Measurements from ENCODE around the gene VPS8. TPM values are rescaled to one million over a fixed set of nuclear protein-coding genes. Genes with fewer than 3 reads are reported as not detected.

The VPS8 gene
- total RNA-seq, 2 donors from 2014 or later = 39.2 to 52.7 TPM

DNA sequence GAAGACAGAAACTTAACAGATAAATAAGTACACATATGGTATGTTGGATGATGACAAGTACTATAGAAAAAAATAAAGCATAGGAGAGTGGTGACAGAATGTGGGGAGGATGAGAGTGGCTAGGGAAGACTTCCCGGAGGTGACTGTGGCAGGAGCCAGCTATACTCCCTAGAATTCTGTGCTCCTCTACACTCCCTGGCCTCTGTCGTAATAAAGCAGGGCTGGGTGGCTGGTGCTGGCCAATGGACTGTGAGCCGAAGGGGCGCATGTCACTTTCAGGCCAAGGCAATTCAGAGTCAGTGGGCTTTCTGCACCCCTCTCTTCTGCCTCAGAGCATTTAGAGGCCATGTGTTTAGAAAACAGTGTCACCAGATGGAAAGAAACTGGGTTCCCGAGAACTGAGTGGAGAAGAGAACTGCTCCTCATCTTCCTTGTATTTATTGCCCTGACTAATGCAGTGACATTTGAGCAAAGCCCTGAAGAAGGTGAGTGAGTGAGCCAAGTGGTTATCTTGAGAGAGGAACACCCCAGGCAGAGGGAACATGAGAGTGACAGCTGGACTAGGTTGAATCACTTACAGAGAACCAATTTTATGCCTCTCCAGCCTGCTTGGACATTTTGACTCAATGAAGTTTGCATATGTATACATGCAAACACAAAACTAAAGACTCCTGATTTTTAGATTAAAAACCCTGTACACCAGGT, 5.2 kb upstream of the VPS8 start:
- DNase-seq = no peak
- Histone ChIP-seq H3K9me3 (no peaks in the 10 kb centered on the region), H3K27me3 (no peaks in the 10 kb centered on the region), H3K4me1 (peaks cover 4% of the 10 kb centered on the region), H3K36me3 (replicated peaks in 1 of 2; ENCODE audit: insufficient read depth in 1 of 2, low read depth in 2 of 2) (no peaks in the 10 kb centered on the region), H3K27ac (no peak overlapping the region), H3K4me3 (no peak overlapping the region)
- ATAC-seq = no peak
- 92 to 96% methylated on average over 5 of the region's 5 CpGs for WGBS, 2 donors
- intact Hi-C loops (cut with DNase I) = no loop called here
- TF ChIP-seq POLR2A (IDR thresholded peaks at IDR 0.05) (no peak), CTCF (IDR thresholded peaks at IDR 0.05) (no peak)

GRCh38 chr3:184807549-184807948, 4.4 kb upstream of the VPS8 start:
- Histone ChIP-seq H3K27ac (no peak overlapping the region), H3K4me1 (peaks cover 7% of the 10 kb centered on the region), H3K4me3 (no peak overlapping the region), H3K36me3 (replicated peaks in 1 of 2; ENCODE audit: insufficient read depth in 1 of 2, low read depth in 2 of 2) (no peaks in the 10 kb centered on the region), H3K27me3 (no peaks in the 10 kb centered on the region), H3K9me3 (no peaks in the 10 kb centered on the region)
- TF ChIP-seq CTCF (IDR thresholded peaks at IDR 0.05) = no peak
- TF ChIP-seq POLR2A (IDR thresholded peaks at IDR 0.05) = no peak
- DNase-seq = no peak
- ATAC-seq = no peak
- WGBS, 2 donors = 83 to 86% methylated on average over 3 of the region's 3 CpGs
- intact Hi-C loops (cut with DNase I) = no loop called here

GRCh38 chr3:184808021-184808420, 3.9 kb upstream of the VPS8 start:
- H3K9me3 ChIP-seq = no peaks in the 10 kb centered on the region
- ATAC-seq (no peak), DNase-seq (no peak)
- no peaks in the 10 kb centered on the region for H3K36me3 ChIP-seq (replicated peaks in 1 of 2; ENCODE audit: insufficient read depth in 1 of 2, low read depth in 2 of 2)
- no peak for TF ChIP-seq CTCF (IDR thresholded peaks at IDR 0.05)
- TF ChIP-seq POLR2A (IDR thresholded peaks at IDR 0.05) = no peak
- no peak overlapping the region for H3K4me3 ChIP-seq
- no peaks in the 10 kb centered on the region for H3K27me3 ChIP-seq
- 30 to 39% methylated on average over 4 of the region's 4 CpGs for WGBS, 2 donors
- H3K4me1 ChIP-seq = peaks cover 12% of the 10 kb centered on the region
- H3K27ac ChIP-seq = no peak overlapping the region
- intact Hi-C loops (cut with DNase I) = no loop called here

- intact Hi-C loops (cut with DNase I) = no loop called here
- H3K4me3 ChIP-seq = no peak overlapping the region
- DNase-seq = no peak
These were observed 1.8 kb upstream of the VPS8 start for GRCh38 chr3:184810146-184810545.

More at GRCh38 chr3:184810146-184810545, 1.8 kb upstream of the VPS8 start:
- Histone ChIP-seq H3K9me3 (no peaks in the 10 kb centered on the region), H3K36me3 (replicated peaks in 1 of 2; ENCODE audit: insufficient read depth in 1 of 2, low read depth in 2 of 2) (no peaks in the 10 kb centered on the region), H3K4me1 (peaks cover 18% of the 10 kb centered on the region), H3K27ac (no peak overlapping the region), H3K27me3 (no peaks in the 10 kb centered on the region)
- ATAC-seq = no peak
- TF ChIP-seq CTCF (IDR thresholded peaks at IDR 0.05) = no peak
- no peak for TF ChIP-seq POLR2A (IDR thresholded peaks at IDR 0.05)
- 82 to 84% methylated on average over 3 of the region's 3 CpGs for WGBS, 2 donors

Data from body of pancreas (tissue), 4 donors.